Adipocyte (in vitro differentiated cells): ENCODE measurements around the gene NSUN2.

Experiments used
- DNase-seq: peaks from one replicate; pipeline ENCODE4 v3.0.0-alpha.2; 2015; ENCODE audit warnings: low read depth
- H3K27me3 ChIP-seq: replicated peaks from 2 replicates; pipeline ENCODE4 v1.7.0; 2013; ENCODE audit warnings: mild to moderate bottlenecking, low read length, moderate library complexity; ENCODE audit not compliant: control insufficient read depth, insufficient read depth
- H3K36me3 ChIP-seq: 2 replicates; pipeline ENCODE4 v1.7.0; 2013; ENCODE audit warnings: low read length, mild to moderate bottlenecking, moderate library complexity; ENCODE audit not compliant: control insufficient read depth, insufficient read depth, severe bottlenecking
- H3K4me1 ChIP-seq: 2 replicates; pipeline ENCODE4 v1.7.0; 2013; ENCODE audit warnings: mild to moderate bottlenecking, low read length, moderate library complexity; ENCODE audit not compliant: control insufficient read depth, insufficient read depth
- H3K4me3 ChIP-seq: 2 replicates; pipeline ENCODE4 v1.7.0; 2013; ENCODE audit warnings: mild to moderate bottlenecking, low read length, moderate library complexity
- H3K9ac ChIP-seq: 2 replicates; pipeline ENCODE4 v1.7.0; 2013; ENCODE audit warnings: mild to moderate bottlenecking, low read length, moderate library complexity
- H3K9me3 ChIP-seq: 2 replicates; pipeline ENCODE4 v1.7.0; 2013; ENCODE audit warnings: mild to moderate bottlenecking, low read length, moderate library complexity; ENCODE audit not compliant: control insufficient read depth

NSUN2 gene

GRCh38 chr5:6581559-6582426, 51.1 kb downstream of the NSUN2 start:
- H3K4me3 ChIP-seq = no peak overlapping the region
- no peak overlapping the region for H3K9ac ChIP-seq
- peaks cover 46% of the 10 kb centered on the region for H3K27me3 ChIP-seq
- peak; percentile 32 for DNase-seq
- peaks cover 4% of the 10 kb centered on the region for H3K9me3 ChIP-seq
- H3K36me3 ChIP-seq = no peaks in the 10 kb centered on the region
- peaks cover 6% of the 10 kb centered on the region for H3K4me1 ChIP-seq

- no peaks in the 10 kb centered on the region for H3K36me3 ChIP-seq
- H3K9ac ChIP-seq = no peak overlapping the region
- no peak for DNase-seq
- peaks cover 39% of the 10 kb centered on the region for H3K27me3 ChIP-seq
- H3K9me3 ChIP-seq = peaks cover 4% of the 10 kb centered on the region
- no peak overlapping the region for H3K4me3 ChIP-seq
- H3K4me1 ChIP-seq = peaks cover 6% of the 10 kb centered on the region
Observed at GRCh38 chr5:6581090-6581489, 51.8 kb downstream of the NSUN2 start.

- Histone ChIP-seq H3K27me3 (peaks cover 29% of the 10 kb centered on the region), H3K4me1 (peaks cover 6% of the 10 kb centered on the region)
Observed at GRCh38 chr5:6579535-6579934, 53.3 kb downstream of the NSUN2 start.

GRCh38 chr5:6578676-6579343, 54.0 kb downstream of the NSUN2 start:
- H3K4me1 ChIP-seq = peaks cover 6% of the 10 kb centered on the region
- DNase-seq = no peak
- H3K27me3 ChIP-seq = peaks cover 29% of the 10 kb centered on the region
- H3K36me3 ChIP-seq = no peaks in the 10 kb centered on the region
- no peak overlapping the region for H3K4me3 ChIP-seq
- H3K9me3 ChIP-seq = peaks cover 4% of the 10 kb centered on the region
- H3K9ac ChIP-seq = no peak overlapping the region

More at GRCh38 chr5:6579535-6579934, 53.3 kb downstream of the NSUN2 start:
- no peak for DNase-seq
- Histone ChIP-seq H3K36me3 (no peaks in the 10 kb centered on the region), H3K4me3 (no peak overlapping the region), H3K9ac (no peak overlapping the region), H3K9me3 (peaks cover 4% of the 10 kb centered on the region)

GRCh38 chr5:6576861-6577501, 55.9 kb downstream of the NSUN2 start:
- H3K4me1 ChIP-seq = peaks cover 6% of the 10 kb centered on the region
- H3K9me3 ChIP-seq = peaks cover 4% of the 10 kb centered on the region
- no peak overlapping the region for H3K9ac ChIP-seq
- H3K27me3 ChIP-seq = peaks cover 34% of the 10 kb centered on the region
- peak; percentile 62 for DNase-seq
- no peaks in the 10 kb centered on the region for H3K36me3 ChIP-seq
- no peak overlapping the region for H3K4me3 ChIP-seq

- H3K4me3 ChIP-seq = no peak overlapping the region
- peaks cover 6% of the 10 kb centered on the region for H3K4me1 ChIP-seq
- no peak for DNase-seq
- no peaks in the 10 kb centered on the region for H3K36me3 ChIP-seq
- H3K9me3 ChIP-seq = peaks cover 4% of the 10 kb centered on the region
- peaks cover 34% of the 10 kb centered on the region for H3K27me3 ChIP-seq
- H3K9ac ChIP-seq = no peak overlapping the region
Observed at GRCh38 chr5:6574537-6575245, 58.2 kb downstream of the NSUN2 start.

- H3K9me3 ChIP-seq = no peaks in the 10 kb centered on the region
- H3K9ac ChIP-seq = no peak overlapping the region
- DNase-seq = no peak
- H3K4me1 ChIP-seq = peaks cover 6% of the 10 kb centered on the region
- no peaks in the 10 kb centered on the region for H3K36me3 ChIP-seq
- H3K4me3 ChIP-seq = no peak overlapping the region
- H3K27me3 ChIP-seq = peaks cover 34% of the 10 kb centered on the region
Observed at GRCh38 chr5:6574111-6574510, 58.7 kb downstream of the NSUN2 start.

GRCh38 chr5:6573651-6574101, 59.2 kb downstream of the NSUN2 start:
- DNase-seq = no peak
- H3K9me3 ChIP-seq = no peaks in the 10 kb centered on the region
- peaks cover 5% of the 10 kb centered on the region for H3K4me1 ChIP-seq
- no peaks in the 10 kb centered on the region for H3K36me3 ChIP-seq
- H3K27me3 ChIP-seq = peaks cover 30% of the 10 kb centered on the region
- H3K4me3 ChIP-seq = no peak overlapping the region
- H3K9ac ChIP-seq = no peak overlapping the region

- no peak overlapping the region for H3K4me3 ChIP-seq
- H3K36me3 ChIP-seq = no peaks in the 10 kb centered on the region
- peaks cover 35% of the 10 kb centered on the region for H3K27me3 ChIP-seq
- H3K9me3 ChIP-seq = no peaks in the 10 kb centered on the region
- no peaks in the 10 kb centered on the region for H3K4me1 ChIP-seq
- DNase-seq = no peak
- H3K9ac ChIP-seq = no peak overlapping the region
Observed at GRCh38 chr5:6572825-6573380, 59.9 kb downstream of the NSUN2 start.

GRCh38 chr5:6572086-6572824, 60.6 kb downstream of the NSUN2 start:
- peaks cover 36% of the 10 kb centered on the region for H3K27me3 ChIP-seq
- no peaks in the 10 kb centered on the region for H3K9me3 ChIP-seq
- H3K36me3 ChIP-seq = no peaks in the 10 kb centered on the region
- no peak overlapping the region for H3K9ac ChIP-seq
- DNase-seq = no peak
- no peak overlapping the region for H3K4me3 ChIP-seq
- H3K4me1 ChIP-seq = no peaks in the 10 kb centered on the region
